ENCODE measurements around the gene POLK.
"Not testable (repeated sequence)": the region's sequence is repeated elsewhere in the genome, so short reads cannot be mapped to it uniquely, and the experiment has no call there.

The POLK gene

DNA sequence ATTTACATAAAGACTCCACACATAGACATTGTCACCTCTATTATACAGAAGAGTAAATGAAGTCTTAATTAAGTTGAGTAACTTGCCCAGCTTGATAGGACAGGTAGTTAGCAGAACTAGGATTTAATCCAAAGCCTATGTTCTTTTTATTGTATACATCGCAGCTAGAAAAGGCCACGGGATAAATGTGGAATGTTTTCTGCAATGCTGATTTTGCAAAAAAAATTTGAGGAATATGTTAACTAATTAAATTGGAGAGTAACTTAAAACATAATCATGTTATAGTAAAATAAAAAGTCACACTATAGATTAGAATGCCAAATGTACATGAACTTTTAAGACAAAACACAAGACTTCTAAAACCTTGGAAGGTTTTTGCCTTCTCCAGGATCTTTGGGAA lies 41.1 kb downstream of the POLK start:
- no peak for DNase-seq

DNA sequence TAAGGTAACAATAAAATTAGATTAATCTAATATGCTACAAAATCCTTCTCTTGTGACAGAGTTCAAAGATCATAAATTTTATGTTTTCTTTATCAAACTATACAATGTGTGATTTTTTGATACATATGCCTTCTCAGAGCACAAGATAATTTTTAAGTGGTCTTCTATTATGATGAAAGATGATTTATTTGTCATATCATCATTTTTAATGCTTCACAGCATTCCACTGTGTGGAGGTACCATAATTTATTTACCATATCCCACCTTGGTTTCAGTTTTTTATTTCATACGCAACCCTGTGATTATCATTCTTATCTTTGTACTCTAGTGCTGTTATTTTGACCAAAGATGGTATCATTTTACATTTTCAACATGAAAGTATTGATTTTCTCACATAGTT lies 41.7 kb downstream of the POLK start:
- DNase-seq = no peak

DNA sequence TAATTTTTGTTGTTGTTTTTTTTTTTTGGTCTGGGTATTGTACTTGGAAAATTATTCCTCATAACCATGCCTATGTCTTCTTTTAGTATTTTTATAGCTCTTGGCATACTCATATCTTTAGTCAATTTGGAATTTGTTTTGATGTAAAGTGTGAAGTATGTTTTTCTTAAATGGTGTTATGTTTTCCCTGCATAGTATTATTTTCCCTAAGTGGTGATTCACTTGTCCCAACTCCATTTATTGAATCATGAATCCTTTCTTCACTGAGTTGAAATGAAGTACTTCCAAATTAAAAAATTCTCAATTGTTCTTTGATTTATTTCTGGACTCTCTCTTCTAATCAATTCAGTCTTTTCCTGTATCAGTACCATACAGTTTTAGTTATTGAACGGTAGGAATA lies 46.5 kb downstream of the POLK start:
- no peak for DNase-seq

DNA sequence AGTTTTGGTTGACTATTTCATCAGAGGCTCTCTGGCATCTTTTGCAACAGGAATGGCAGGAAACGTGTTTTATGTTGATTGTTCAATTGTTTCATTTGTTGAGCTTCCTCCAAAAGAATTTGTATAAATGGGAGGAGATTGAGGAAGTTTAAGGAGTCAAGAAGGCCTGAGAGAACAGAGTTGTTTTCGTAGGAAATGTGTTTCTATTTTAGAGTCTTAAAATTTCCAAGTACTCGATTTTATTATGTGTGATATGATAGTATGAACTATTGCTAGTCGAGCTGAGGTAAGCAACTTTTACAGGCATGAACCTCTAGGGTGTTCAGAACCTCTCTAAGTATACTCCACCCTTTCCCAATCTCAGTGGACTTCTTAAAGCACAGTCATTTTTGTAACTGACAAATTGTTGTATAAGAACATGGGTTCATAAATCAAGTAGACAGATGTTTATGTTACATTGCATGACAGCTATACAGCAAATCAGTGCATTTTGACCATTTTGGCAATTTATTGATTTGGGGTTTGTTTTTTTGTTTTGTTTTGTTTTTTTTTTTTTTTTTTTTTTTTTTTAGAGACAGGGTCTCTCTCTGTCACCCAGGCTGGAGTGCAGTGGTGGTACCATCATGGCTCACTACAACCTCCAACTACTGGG lies 47.4 kb downstream of the POLK start:
- no peak for DNase-seq

DNA sequence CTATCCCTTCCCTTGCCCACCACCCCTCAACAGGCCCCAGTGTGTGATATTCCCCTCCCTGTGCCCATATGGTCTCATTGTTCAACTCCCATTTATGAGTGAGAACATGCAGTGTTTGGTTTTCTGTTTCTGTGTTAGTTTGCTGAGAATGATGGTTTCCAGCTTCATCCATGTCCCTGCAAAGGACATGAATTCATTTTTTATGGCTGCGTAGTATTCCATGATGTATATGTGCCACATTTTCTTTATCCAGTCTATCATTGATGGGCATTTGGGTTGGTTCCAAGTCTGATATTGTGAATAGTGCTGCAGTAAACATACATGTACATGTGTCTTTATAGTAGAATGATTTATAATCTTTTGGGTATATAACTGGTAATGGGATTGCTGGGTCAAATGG lies 49.0 kb downstream of the POLK start:
- DNase-seq = not testable (repeated sequence)

DNA sequence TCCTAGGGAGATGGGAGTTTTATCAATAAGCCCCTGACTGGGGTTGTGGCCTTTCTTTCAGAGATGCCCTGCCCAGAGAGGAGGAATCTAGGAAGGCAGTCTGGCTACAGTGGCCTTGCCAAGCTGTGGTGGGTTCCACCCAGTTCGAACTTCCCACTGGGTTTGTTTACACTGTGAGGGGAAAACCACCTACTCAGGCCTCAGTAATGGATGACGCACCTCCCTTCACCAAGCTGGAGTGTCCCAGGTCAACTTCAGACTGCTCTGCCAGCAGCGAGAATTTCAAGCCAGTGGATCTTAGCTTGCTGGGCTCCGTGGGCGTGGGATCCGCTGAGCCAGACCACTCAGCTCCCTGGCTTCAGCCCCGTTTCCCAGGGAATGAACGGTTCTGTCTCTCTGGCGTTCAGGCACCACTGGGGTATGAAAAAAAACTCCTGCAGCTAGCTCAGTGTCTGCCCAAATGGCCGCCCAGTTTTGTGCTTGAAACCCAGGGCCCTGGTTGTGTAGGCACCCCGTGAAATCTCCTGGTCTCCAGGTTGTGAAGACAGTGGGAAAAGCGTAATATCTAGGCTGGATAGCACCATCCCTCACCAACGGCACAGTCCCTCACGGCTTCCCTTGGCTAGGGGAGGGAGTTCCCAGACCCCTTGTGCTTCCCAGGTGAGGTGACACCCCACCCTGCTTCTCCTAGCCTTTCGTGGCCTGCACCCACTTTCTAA lies 54.5 kb downstream of the POLK start:
- DNase-seq = not testable (repeated sequence)

DNA sequence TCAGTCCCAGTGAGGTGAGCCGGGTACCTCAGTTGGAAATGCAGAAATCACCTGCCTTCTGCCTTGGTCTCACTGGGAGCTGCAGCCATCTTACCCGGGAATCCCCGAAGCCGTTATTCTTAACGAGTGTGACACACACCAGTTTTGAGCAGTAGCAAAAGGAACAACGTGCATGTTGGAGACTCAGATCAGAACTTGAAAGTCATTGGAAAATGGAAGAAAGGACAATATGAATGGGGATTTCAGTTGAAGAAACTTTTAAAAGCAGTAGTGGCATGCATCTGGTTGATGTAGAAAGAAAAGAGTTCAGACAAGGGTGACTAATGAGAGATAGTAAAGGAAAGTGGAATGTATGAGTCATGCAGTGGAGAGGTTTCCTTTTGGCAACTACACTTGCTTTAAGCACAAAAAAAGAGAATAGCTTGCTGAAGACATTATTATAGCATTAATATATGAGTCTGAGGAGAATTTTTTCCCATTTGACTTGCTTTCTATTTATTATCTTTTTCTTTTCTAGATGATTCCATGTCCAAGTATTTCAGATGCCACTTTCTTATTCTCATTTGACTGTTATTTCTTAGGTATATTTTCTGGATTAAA lies 55.1 kb downstream of the POLK start:
- peak; percentile 33 for DNase-seq

DNA sequence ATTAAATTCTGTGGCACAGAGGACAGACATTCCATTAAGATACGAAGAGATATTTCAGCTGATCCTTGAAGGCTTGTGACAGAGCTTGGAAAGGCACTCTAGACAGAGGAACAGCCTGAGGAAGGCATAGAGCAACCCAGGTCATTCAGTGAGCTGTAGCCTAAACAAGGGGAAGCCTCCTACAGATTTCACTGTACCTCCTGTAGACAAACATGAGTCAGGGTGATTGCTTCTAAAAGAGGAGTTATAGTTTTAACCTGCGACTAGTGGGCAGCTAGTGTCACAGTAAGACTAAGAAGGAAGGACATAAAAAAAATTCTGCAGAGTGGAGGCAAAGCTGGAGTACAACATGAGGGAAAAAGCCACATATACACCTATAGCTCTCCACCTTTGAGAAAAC lies 56.0 kb downstream of the POLK start:
- DNase-seq = no peak

DNA sequence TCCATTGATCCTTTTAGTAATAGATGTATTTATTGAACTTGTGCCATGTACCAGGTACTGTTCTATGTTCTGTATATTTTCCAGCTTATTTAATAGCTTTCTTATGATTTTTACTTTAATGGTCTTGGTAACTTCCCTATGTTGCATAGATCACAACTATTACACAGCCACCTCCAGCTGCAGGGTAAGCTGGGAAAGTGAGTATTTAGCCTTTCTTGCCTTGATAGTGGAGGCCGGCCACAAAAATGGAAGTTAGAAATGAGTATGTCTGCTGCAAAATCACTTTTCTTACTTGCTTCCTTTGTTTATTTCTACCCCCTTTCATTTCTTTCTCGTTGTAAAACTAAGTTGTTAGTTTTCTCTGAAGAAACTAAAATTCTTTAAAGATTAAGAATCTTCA lies 56.5 kb downstream of the POLK start:
- DNase-seq = no peak

DNA sequence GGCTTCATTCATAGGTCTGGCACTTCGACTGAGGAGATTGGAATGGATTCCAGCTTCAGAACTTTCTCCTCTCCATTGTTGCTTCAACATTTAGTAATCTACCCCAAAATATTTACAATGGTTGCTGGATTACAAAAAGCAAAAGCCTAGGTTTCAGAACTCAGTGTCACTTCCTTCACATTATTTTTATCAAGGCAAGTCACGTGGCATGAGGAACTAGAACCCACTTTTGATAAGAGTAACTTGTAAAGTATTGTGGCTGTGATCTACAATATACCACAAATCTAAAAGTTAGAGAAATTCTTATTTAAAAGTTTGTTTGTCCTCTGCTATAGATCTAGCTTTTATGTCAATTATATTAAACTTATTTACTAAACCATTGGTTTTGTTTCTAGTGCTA lies 59.9 kb downstream of the POLK start:
- DNase-seq = no peak

DNA sequence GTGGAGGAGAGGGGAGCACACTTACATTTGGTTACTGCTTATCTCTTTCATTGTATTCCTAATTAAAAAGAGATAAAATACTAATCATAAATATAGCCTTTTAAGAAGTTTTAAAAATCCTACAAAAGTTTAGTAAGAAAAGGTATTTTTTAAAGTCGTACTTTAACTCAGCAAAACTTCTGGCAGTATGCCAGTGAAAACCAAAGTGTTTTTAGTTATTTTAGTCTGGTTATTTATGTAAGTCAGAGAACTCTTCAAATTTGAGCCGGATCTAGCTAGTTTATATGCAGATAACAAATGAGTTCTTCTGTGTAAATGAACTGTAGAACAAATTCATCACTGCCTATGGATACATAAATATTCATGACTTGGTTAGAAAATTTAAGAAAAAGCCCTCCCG lies 63.1 kb downstream of the POLK start:
- no peak for DNase-seq

DNA sequence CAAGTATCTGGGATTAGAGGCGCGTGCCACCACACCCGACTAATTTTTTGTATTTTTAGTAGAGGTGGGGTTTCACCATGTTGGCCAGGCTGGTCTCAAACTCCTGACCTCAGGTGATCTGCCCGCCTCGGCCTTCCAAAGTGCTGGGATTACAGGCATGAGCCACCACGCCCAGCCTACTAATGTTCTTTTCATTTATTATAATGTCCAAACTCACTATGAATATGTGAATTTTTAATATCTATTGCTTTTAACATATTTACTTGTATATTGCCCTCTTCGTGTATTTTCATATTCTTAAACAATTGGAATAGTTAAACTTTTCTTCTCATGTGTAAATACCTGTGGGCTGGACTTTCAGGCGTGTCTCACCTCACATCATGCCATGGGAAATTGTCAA lies 66.6 kb downstream of the POLK start:
- DNase-seq = not testable (repeated sequence)

DNA sequence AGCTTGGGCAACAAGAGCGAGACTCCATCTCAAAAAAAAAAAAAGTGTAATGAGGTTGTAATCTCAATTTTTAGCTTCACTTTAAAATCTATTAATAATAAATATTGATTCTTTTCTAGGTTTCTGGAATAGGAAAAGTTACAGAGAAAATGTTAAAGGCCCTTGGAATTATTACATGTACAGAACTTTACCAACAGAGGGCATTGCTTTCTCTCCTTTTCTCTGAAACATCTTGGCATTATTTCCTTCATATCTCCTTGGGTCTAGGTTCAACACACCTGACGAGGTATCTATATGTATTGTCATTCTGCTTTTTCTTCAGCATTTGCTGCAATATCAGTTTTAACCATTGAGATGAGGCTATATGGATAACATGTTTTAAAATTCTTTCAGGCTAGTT lies 73.0 kb downstream of the POLK start:
- no peak for DNase-seq

DNA sequence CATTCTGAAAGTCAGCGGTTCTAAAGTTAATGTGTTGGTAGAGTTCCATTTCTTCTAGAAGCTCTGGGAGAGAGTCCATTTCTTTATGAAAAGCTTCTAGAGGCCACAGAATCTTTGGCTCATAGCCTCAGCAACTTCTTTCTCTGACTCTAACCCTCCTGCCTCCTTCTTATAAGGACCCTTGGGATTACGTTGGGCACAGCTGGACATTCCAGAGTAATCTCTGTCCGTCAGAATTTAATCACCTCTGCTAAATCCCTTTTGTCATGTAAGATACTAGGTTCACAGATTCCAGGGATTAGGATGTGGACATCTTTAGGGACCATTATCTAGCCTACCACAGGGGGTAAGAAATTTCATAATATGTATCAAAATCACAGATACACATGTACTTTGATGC lies 77.0 kb downstream of the POLK start:
- DNase-seq = no peak

DNA sequence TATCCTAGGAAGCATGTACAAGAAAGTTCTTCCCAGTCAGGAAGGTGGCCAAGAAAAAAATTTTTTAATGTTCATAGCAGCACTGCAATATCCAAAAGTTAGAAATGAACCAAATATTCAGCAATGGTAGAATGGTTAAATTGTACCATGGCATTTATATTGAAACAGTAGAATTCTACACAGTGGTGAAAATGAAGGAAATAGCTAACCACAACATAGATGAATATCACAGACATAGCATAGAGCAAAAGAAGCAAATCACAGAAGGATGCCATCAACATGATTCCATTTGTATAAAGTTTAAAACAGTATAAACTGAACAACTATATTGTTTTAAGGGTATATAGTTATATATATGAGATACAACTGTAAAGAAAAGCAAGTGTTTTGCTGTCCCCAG lies 88.8 kb downstream of the POLK start:
- DNase-seq = no peak

DNA sequence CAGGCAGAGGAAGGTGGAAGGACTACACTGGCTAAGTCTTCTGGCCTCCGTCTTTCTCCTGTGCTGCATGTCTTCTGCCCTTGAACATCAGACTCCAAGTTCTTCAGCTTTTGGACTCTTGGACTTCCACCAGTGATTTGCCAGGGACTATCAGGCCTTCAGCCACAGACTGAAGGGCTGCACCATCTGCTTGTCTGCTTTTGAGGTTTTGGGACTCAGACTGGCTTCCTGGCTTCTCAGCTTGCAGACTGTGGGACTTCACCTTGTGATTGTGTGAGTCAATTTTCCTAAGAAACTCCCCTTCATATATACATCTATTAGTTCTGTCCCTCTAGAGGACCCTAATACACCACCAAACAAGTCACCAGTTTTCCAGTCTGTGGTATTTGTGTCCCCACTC lies 89.9 kb downstream of the POLK start:
- DNase-seq = no peak

DNA sequence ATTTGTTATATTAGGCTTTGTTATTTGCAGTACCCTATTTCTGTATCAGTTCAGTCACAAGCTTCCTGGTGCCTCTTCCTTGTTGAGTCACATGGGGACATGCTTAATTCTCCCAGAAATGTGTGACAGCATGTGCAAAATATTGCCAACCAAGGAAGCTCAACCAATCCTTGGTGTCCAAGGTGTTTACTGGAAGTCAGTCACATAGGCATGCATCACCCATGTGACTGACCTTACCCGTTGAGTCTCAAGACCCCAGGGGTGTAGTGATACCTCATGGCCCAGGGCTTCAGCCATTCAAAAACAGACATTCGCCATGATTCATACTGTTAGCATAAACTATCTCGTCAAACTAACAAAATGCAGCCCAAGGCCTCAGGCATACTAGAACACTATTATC lies 90.3 kb downstream of the POLK start:
- DNase-seq = no peak

DNA sequence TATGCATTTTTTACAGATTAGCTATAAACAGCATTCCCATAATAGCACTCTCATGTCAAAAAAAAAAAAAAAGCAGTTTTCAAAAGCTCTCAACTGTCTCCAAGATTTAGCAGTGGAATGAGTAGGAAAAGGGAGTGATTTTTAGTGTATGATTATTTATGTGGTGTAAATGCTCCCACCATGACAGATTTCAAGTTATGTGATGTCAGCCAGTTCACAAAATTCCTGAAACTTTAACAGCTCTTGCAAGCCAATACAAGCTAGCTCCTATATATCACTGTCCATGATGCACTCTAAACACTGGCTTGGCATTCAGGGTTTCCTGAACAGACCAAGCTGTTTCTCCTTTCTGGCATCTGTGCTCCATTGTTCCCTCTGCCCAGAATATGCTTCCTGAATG lies 91.7 kb downstream of the POLK start:
- DNase-seq = no peak

DNA sequence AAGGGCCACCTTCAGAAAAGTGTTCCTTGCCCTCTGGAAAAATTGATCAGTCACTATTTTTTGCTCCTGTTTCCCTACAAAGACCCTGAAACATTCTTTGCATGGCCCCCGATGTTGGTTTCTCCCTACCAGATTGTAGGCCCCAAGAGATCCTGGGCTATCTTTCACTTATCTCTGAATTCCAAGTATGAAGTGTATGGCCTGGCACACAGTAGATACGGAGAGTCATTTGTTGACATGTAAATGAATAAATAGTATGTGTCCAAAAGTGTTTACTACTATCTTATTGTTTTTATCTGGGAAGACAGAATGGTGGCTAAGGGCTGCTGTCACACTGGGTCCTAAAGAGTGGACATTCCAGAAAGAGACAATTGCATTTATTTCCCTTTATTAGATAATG lies 92.1 kb downstream of the POLK start:
- DNase-seq = no peak

DNA sequence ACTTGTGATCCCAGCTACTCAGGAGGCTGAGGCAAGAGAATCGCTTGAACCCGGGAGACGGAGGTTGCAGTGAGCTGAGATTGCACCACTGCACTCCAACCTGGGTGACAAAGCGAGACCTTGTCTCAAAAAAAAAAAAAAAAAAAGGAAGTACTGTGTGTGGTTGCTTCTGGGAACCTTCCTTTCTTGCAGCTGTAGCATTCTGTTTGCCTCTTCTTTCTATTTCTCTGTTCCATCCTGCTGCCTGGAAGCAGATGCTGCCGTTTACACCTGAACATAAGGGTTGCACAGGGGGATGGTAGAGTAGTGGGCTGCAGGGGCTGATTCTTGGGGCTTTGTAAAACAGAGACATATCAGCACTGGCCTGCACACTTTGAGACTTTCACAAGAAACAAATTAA lies 95.7 kb downstream of the POLK start:
- DNase-seq = not testable (repeated sequence)

DNA sequence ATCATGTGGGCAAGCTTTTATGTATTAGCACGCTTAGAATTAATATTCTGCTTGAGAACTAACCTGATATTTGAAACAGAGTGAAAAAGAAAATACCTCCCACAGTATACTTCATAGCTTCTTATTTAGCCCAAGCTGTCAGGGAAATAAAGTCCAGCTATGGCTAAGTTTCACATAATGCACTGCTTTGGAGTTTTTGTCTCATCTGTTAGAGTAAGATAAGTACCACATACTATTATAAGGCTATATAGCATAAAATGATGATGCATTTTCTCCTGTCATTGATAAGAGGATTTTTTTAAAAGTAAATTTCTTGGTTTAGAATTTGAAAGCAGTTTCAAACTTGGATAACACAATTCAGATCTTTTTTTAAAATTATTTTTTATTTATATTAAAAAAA lies 97.2 kb downstream of the POLK start:
- DNase-seq = no peak

DNA sequence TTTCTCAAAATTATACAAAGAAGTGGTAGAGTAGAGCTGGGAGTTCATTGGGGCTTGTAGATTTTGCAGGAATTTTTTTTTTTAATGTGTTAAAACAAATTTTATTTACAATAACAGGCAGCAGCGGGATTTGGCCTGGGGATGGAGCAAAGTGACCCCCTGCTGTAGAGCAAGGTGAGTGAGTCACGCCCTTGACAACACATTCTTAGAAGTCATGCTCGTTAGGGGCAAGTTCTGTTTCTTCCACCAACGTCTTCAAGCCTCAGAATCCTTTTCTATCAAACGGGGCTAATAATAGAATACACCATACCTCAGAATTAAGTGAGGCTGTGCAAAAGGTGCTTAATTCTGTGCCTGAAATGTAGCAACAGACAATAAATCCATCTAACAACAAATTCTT lies 98.5 kb downstream of the POLK start:
- DNase-seq = no peak

DNA sequence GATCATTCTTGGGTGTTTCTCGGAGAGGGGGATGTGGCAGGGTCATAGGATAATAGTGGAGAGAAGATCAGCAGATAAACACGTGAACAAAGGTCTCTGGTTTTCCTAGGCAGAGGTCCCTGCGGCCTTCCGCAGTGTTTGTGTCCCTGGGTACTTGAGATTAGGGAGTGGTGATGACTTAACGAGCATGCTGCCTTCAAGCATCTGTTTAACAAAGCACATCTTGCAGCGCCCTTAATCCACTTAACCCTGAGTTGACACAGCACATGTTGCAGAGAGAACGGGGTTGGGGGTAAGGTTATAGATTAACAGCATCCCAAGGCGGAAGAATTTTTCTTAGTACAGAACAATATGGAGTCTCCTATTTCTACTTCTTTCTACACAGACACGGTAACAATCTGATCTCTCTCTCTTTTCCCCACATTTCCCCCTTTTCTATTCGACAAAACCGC lies 99.2 kb downstream of the POLK start:
- not testable (repeated sequence) for DNase-seq

Measured in CD4-positive, alpha-beta T cell treated with Interleukin-21 for 1 hour (primary cell).